Keratinocyte (primary cell): Measurements from ENCODE around the gene SNCB. TPM values are rescaled to one million over a fixed set of nuclear protein-coding genes. Genes with fewer than 3 reads are reported as not detected.
"Not testable (repeated sequence)": the region's sequence is repeated elsewhere in the genome, so short reads cannot be mapped to it uniquely, and the experiment has no call there.

Source experiments
- DNase-seq: peaks from one replicate; pipeline ENCODE4 v3.0.0-alpha.2; 2011; ENCODE audit warnings: low read depth, missing footprints, low spot score
- FAIRE-seq: peaks from 2 replicates; lab custom pipeline; 2011; peaks lifted over from hg19 to GRCh38; lab: Jason Lieb, UNC
- H2AFZ ChIP-seq: 2 replicates; pipeline ENCODE4 v1.6.0; 2012; ENCODE audit warnings: low read length, control low read depth, inconsistent platforms; ENCODE audit not compliant: control insufficient read depth
- H3K27ac ChIP-seq: 2 replicates; pipeline ENCODE4 v1.5.1; 2011; ENCODE audit warnings: low read length; ENCODE audit not compliant: control insufficient read depth, insufficient read depth
- H3K27me3 ChIP-seq: 3 replicates; pipeline ENCODE4 v1.6.0; 2011; ENCODE audit warnings: low read length; ENCODE audit not compliant: control insufficient read depth, insufficient read depth; ENCODE audit errors: extremely low read depth
- H3K36me3 ChIP-seq, 2 experiments: 2 replicates in 1 of 2; 3 replicates in 1 of 2; pipeline ENCODE4 v1.5.1; 2011; ENCODE audit warnings: low read length in 2 of 2, mild to moderate bottlenecking in 1 of 2; ENCODE audit not compliant: control insufficient read depth in 2 of 2, insufficient read depth in 2 of 2; ENCODE audit errors: extremely low read depth in 1 of 2
- H3K4me1 ChIP-seq: 3 replicates; pipeline ENCODE4 v1.5.1; 2011; ENCODE audit warnings: low read length; ENCODE audit not compliant: control insufficient read depth, insufficient read depth; ENCODE audit errors: extremely low read depth
- H3K4me2 ChIP-seq: 3 replicates; pipeline ENCODE4 v1.6.0; 2011; ENCODE audit warnings: low read depth, low read length; ENCODE audit not compliant: control insufficient read depth, insufficient read depth; ENCODE audit errors: extremely low read depth
- H3K4me3 ChIP-seq, 3 experiments: fragments of 200-600 bp in 1 of 3; sonication (generic) in 1 of 3; 2 replicates in 2 of 3; 3 replicates in 1 of 3; pipeline ENCODE4 v1.5.1; 2011 to 2016; ENCODE audit warnings: low read length in 3 of 3, mild to moderate bottlenecking in 3 of 3, control low read depth in 2 of 3, inconsistent platforms in 1 of 3, low read depth in 1 of 3, mixed read lengths in 1 of 3, mixed run types in 1 of 3, moderate library complexity in 1 of 3; ENCODE audit not compliant: control insufficient read depth in 2 of 3, insufficient read depth in 2 of 3; ENCODE audit errors: extremely low read depth in 1 of 3
- H3K79me2 ChIP-seq: 2 replicates; pipeline ENCODE4 v1.6.0; 2012; ENCODE audit warnings: low read length; ENCODE audit not compliant: control insufficient read depth, insufficient read depth
- H3K9ac ChIP-seq: 3 replicates; pipeline ENCODE4 v1.6.0; 2011; ENCODE audit warnings: low read length; ENCODE audit not compliant: control insufficient read depth, insufficient read depth; ENCODE audit errors: extremely low read depth
- H3K9me1 ChIP-seq: 3 replicates; pipeline ENCODE4 v1.6.0; 2011; ENCODE audit warnings: low read length; ENCODE audit not compliant: control insufficient read depth, insufficient read depth; ENCODE audit errors: extremely low read depth
- H3K9me3 ChIP-seq: 2 replicates; pipeline ENCODE4 v1.5.1; 2012; ENCODE audit warnings: low read depth, low read length; ENCODE audit not compliant: control insufficient read depth
- H4K20me1 ChIP-seq: 3 replicates; pipeline ENCODE4 v1.6.0; 2011; ENCODE audit warnings: low read length; ENCODE audit not compliant: control insufficient read depth, insufficient read depth; ENCODE audit errors: extremely low read depth
- EZH2 ChIP-seq: IDR thresholded peaks from one replicate; pipeline ENCODE4 v1.6.1; 2012; ENCODE audit warnings: inconsistent platforms, mild to moderate bottlenecking, low read length, moderate library complexity
- dilution Hi-C: fragments of 300-500 bp; cut with MboI; formaldehyde crosslinking; loops from one replicate; pipeline ENCODE4 v1.7.0; 2020; ENCODE audit warnings: low sequenced_read_pairs; ENCODE audit not compliant: extremely low pct_ligation_motif_present
- polyA plus RNA-seq, 5 experiments: library from polyadenylated mRNA; depleted of rRNA in 3 of 5; stranded (reverse) in 3 of 5; stranded (forward) in 1 of 5; unstranded in 1 of 5; fragments of >200 nt; gene quantifications; 1 replicate in 1 of 5; 2 replicates in 3 of 5; 3 replicates in 1 of 5; pipeline versions ENCODE4 v1.2.1 to v1.2.3, GENCODE V29; 2011 to 2012; ENCODE audit warnings: missing spikeins in 2 of 5, low read depth in 1 of 5, low replicate concordance in 1 of 5
- TF ChIP-seq, protein P1 (sequence below), 3 experiments: IDR thresholded peaks in 1 of 3; conservative IDR thresholded peaks in 1 of 3; optimal IDR thresholded peaks in 1 of 3; 2 replicates in 2 of 3; 3 replicates in 1 of 3; pipeline versions ENCODE3 to v1.5.1; 2011; ENCODE audit warnings: low read length in 3 of 3, mild to moderate bottlenecking in 3 of 3, moderate library complexity in 2 of 3, control low read depth in 1 of 3, inconsistent platforms in 1 of 3; ENCODE audit not compliant: insufficient read depth in 2 of 3; ENCODE audit errors: extremely low read depth in 1 of 3

SNCB gene
- polyA plus RNA-seq, 1 donor (not counting 4 experiments of a cell fraction or from before 2014, with no cell fraction given): 0.69 TPM

DNA sequence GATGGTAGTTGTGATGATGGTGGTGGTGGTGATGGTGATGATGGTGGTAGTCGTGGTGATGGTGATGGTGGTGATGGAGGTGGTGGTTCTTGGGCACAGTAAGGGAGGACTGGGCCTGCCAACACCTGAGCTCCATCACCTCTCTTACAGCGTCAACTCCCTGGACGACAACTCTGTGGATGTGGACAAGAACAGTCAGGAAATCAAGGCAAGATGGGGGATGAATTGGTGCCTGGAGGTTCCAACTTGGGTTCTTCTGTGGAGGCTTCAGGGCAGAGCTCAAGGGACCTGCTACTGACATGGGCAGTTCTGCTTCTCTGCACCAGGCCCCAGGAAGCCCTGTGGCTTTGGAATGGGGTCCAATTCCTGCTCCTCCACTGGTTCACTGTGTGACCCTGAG is 37.8 kb downstream of the SNCB start:
- Histone ChIP-seq H3K27ac (no peak overlapping the region), H3K4me3 (no peak overlapping the region), H3K4me2 (no peak overlapping the region), H3K27me3 (no peaks in the 10 kb centered on the region), H3K4me1 (peaks cover 8% of the 10 kb centered on the region), H3K9me1 (no peaks in the 10 kb centered on the region), H3K9ac (no peak overlapping the region), H3K36me3 (peaks cover 0 to under 1% of the 10 kb centered on the region in 2 experiments), H2AFZ (no peak overlapping the region), H4K20me1 (no peaks in the 10 kb centered on the region), H3K9me3 (peaks cover 6% of the 10 kb centered on the region), H3K79me2 (no peaks in the 10 kb centered on the region)
- TF ChIP-seq, protein P1, sequence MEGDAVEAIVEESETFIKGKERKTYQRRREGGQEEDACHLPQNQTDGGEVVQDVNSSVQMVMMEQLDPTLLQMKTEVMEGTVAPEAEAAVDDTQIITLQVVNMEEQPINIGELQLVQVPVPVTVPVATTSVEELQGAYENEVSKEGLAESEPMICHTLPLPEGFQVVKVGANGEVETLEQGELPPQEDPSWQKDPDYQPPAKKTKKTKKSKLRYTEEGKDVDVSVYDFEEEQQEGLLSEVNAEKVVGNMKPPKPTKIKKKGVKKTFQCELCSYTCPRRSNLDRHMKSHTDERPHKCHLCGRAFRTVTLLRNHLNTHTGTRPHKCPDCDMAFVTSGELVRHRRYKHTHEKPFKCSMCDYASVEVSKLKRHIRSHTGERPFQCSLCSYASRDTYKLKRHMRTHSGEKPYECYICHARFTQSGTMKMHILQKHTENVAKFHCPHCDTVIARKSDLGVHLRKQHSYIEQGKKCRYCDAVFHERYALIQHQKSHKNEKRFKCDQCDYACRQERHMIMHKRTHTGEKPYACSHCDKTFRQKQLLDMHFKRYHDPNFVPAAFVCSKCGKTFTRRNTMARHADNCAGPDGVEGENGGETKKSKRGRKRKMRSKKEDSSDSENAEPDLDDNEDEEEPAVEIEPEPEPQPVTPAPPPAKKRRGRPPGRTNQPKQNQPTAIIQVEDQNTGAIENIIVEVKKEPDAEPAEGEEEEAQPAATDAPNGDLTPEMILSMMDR (optimal IDR thresholded peaks at IDR 0.05 in 1 of 3, IDR thresholded peaks at IDR 0.05 in 1 of 3, conservative IDR thresholded peaks at IDR 0.05 in 1 of 3; ENCODE audit: extremely low read depth in 1 of 3, insufficient read depth in 2 of 3, low read length in 3 of 3): no peak
- no peak for TF ChIP-seq EZH2
- DNase-seq (no peak), FAIRE-seq (no peak)
- dilution Hi-C loops: no loop called here

DNA sequence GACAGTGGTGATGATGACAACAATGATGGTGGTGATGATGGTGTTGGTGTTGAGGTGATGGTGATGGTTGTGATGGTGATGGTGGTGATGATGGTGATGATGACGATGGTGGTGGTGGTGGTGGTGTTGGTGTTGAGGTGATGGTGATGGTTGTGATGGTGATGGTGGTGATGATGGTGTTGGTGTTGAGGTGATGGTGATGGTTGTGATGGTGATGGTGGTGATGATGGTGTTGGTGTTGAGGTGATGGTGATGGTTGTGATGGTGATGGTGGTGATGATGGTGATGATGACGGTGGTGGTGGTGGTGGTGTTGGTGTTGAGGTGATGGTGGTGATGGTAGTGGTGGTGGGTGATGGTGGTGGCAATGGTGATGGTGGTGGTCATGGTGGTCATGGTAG is 38.7 kb downstream of the SNCB start:
- DNase-seq, H3K9me1 ChIP-seq, H3K4me3 ChIP-seq, H3K9me3 ChIP-seq, H3K27ac ChIP-seq, H3K9ac ChIP-seq, H3K27me3 ChIP-seq, H3K4me2 ChIP-seq, H4K20me1 ChIP-seq, H3K36me3 ChIP-seq, dilution Hi-C loops, H3K79me2 ChIP-seq, FAIRE-seq, H2AFZ ChIP-seq, H3K4me1 ChIP-seq: not testable (repeated sequence)

DNA sequence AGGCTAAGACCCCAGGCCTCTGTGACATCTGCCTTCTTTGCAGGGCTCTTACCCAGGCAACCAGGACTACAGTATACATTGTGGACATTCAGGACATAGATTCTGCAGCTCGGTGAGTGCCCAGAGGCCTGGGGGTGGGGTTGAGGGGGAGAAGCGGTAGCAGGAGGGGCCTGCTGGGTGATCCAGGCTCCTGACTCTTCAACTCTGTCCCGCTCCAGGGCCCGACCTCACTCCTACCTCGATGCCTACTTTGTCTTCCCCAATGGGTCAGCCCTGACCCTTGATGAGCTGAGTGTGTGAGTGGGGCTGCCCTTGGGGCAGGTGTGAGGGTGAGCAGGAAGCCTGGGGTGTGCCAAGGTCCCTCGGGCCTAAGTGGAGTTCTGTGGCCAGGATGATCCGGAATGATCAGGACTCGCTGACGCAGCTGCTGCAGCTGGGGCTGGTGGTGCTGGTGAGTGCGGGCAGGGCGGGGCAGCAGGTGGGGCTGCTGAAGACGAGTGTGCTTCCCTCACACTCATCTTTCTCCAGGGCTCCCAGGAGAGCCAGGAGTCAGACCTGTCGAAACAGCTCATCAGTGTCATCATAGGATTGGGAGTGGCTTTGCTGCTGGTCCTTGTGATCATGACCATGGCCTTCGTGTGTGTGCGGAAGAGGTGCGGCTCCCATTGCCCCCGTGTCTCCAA is 40.2 kb downstream of the SNCB start:
- dilution Hi-C loops: no loop called here
- Histone ChIP-seq H3K4me3 (no peak overlapping the region), H3K4me1 (peaks cover 8% of the 10 kb centered on the region), H4K20me1 (no peaks in the 10 kb centered on the region), H3K27ac (no peak overlapping the region), H2AFZ (no peak overlapping the region), H3K36me3 (no peaks in the 10 kb centered on the region), H3K9me3 (peaks cover 6% of the 10 kb centered on the region), H3K4me2 (no peak overlapping the region), H3K9me1 (no peaks in the 10 kb centered on the region), H3K79me2 (no peaks in the 10 kb centered on the region), H3K27me3 (no peaks in the 10 kb centered on the region), H3K9ac (no peak overlapping the region)
- DNase-seq (no peak), FAIRE-seq (no peak)
- TF ChIP-seq EZH2: no peak
- TF ChIP-seq, protein P1 (optimal IDR thresholded peaks at IDR 0.05 in 1 of 3, IDR thresholded peaks at IDR 0.05 in 1 of 3, conservative IDR thresholded peaks at IDR 0.05 in 1 of 3; ENCODE audit: extremely low read depth in 1 of 3, insufficient read depth in 2 of 3, low read length in 3 of 3): no peak
